GM18502 (cell line): Measurements from ENCODE around the gene ADGRF4.
A peak's percentile ranks its signal among the peaks of the same experiment; 100 is the strongest.
"Not testable (repeated sequence)": the region's sequence is repeated elsewhere in the genome, so short reads cannot be mapped to it uniquely, and the experiment has no call there.

Experiments
- ATAC-seq: cut with Tn5 transposase; IDR thresholded peaks from one replicate; pipeline ENCODE4 v1.9.1; 2021; ENCODE audit warnings: mild to moderate bottlenecking; ENCODE audit not compliant: unreplicated experiment, poor library complexity

ADGRF4 gene

GRCh38 chr6:47729457-47729856 lies 31.1 kb downstream of the ADGRF4 start:
- no peak for ATAC-seq

DNA sequence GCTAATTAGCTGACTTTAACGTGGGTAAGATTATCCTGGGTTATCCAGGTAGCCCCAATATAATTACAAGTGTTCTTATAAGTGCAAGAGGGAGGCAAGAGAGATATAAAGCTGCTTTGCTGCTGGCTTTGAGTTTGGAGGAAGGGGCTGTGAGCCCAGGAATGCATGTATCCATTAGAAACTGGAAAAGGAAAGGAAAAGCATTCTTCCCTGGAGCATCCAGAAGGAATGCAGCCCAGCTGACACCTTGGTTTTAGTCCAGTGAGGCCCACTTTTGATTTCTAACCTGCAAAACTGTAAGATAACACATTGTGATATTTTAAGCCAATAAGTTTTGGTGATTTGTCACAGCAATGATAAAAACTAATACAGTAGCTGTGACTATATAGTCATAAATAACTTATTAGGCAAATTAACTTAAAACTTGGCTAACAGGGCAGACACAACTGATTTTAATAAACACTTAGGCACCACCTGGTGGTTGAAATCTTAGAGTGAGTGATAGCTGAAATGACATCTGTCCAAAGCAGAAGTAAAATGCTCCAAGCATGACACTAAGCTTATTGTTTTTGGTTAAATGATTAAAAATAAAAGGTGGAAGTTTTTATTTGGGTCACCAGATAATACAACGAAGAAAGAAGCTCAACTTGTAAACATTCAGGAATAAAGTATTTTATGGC lies 35.6 kb downstream of the ADGRF4 start:
- ATAC-seq, result peak; percentile 77

DNA sequence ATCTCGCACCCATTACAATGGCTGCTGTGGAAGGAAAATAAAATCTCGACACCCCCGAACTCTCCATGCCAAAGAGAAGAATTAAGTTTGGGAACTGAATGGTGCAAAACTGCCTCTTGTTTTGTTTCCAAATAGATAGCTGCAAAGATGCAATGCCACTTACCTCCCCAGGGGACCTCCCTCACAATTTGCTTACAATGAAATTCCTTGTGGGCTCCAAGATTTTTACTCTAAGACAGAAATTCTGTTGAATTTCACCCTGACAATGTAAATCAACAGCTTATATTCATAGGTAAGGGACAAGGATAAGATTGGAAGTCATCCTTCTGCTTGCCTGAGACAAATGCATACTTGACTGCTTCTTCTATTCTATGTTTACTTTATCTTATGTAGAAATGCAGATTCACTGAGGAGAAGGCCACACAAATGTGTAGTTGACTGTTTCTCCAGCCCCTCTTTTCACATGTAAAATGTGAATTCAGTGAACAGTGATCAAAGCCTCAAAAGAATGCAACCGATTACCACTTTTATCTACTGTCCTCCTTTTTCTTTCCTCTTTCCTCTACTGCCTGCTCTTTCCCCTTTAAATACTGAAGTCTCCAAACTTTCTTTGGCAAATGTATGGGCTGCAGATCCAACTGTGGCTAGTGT lies 36.6 kb downstream of the ADGRF4 start:
- ATAC-seq, result no peak

GRCh38 chr6:47736083-47736700 lies 37.8 kb downstream of the ADGRF4 start:
- no peak for ATAC-seq

DNA sequence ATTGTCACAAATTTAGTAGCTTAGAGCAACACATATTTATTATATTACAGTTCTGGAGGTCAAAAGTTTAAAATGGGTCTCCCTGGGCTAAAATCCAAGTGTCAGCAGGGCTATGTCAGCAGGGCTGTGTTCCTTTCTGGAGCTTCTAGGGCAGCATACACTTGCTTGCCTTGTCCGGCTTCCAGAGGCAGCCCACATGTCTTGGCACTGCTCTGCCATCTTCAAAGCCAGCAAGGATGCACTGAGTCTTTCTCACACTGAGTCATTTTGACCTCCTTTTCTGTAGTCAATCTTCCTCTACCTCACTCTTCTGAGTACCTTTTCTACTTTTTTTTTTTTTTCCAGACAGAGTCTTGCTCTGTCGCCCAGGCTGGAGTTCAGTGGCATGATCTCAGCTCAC lies 39.0 kb downstream of the ADGRF4 start:
- no peak for ATAC-seq

GRCh38 chr6:47740714-47741113 lies 42.3 kb downstream of the ADGRF4 start:
- no peak for ATAC-seq

DNA sequence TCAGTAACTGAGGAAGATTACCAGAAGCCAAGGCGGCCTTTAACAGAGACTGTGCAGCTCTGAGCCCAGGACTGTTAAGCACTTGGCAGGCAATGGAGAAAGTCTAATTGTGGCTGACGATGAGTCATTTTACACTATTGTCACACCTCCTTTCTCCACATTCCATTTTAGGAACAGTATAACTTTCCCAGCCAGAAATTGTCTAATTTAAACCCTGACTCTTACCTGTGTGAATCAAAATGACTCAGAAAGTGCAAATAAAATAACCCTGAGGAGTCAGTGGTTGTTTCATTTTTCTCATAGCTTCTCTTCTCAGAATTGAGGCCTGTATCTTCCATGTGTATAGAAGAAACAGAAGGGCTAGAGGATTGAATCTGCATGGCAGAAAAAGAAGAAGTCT lies 43.4 kb downstream of the ADGRF4 start:
- ATAC-seq, result peak; percentile 82

DNA sequence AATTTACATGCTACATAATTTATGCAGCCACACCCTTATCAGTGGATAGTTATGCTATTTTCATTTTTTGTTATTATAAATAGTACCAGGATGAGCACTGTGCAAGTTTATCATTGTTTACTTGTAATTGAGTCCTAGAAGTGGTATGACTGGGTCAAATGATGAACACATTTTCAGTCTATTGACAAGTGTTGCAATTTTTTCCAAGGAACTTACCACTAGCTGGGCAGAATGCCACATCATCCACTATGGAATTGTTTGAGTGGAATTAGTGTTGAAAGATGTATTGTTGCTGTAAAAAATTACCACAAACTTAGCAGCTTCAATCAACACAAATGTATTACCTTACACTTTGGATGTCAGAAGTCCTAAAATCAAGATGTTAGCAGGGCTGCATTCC lies 45.4 kb downstream of the ADGRF4 start:
- no peak for ATAC-seq

- ATAC-seq, result not testable (repeated sequence)
Observed at GRCh38 chr6:47745269-47745668, 46.9 kb downstream of the ADGRF4 start.

- no peak for ATAC-seq
Observed at GRCh38 chr6:47749757-47750156, 51.4 kb downstream of the ADGRF4 start.

DNA sequence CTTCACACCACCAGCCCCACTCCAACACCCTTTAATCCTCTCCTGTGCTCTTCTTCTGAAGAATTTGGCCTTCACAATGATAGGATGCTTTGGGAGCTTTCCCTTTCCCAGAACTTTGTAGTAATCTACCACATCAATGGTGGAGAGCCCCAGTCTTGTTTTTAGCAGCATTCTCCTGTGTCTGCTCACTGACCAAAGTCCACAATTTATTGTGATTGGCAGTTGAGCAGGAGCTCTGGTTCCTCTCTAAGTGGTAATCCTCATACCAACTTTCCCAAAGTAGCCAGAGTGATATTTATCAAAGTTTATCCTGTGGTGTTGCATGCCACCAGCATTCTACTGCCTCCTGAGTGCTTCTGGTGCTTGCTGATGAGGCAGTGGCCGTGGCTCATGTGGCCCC lies 54.4 kb downstream of the ADGRF4 start:
- no peak for ATAC-seq

- no peak for ATAC-seq
Observed at GRCh38 chr6:47759364-47759763, 61.0 kb downstream of the ADGRF4 start.

GRCh38 chr6:47762502-47762901 lies 64.1 kb downstream of the ADGRF4 start:
- ATAC-seq, result no peak

GRCh38 chr6:47766445-47766844 lies 68.1 kb downstream of the ADGRF4 start:
- no peak for ATAC-seq

DNA sequence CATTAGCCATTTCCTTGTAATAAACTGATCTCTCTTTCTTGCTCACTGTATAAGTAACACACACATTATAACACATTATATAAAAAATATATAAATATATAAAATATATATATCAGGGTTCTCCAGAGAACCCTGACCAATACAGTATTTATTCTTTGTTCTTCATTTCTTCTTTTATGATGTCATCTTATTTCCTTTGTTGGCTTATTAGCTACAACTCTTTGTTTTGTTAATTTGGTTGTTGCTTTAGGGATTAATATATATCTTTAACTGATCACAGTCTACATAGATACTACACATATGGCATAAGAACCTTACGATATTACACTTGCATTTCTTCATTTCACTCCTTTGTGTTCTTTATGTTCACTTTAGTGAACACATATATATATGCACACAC lies 68.7 kb downstream of the ADGRF4 start:
- no peak for ATAC-seq

GRCh38 chr6:47769982-47770381 lies 71.6 kb downstream of the ADGRF4 start:
- no peak for ATAC-seq
